Neural crest cell (in vitro differentiated cells): ENCODE data around the gene OMA1. TPM values are rescaled to one million over a fixed set of nuclear protein-coding genes. Genes with fewer than 3 reads are reported as not detected.

Source experiments
- DNase-seq: peaks from one replicate; pipeline ENCODE4 v3.0.0; 2021; ENCODE audit warnings: low read depth, mixed read lengths, low spot score
- H3K27ac Mint-ChIP-seq: one replicate; pipeline ENCODE4 v1.8.0; 2021; ENCODE audit warnings: mild to moderate bottlenecking, mixed read lengths; ENCODE audit not compliant: unreplicated experiment
- H3K27me3 Mint-ChIP-seq: 2 replicates; pipeline ENCODE4 v1.8.0; 2021; ENCODE audit warnings: low read depth, mild to moderate bottlenecking, mixed read lengths
- H3K36me3 Mint-ChIP-seq: 2 replicates; pipeline ENCODE4 v1.8.0; 2021; ENCODE audit warnings: low read depth, mild to moderate bottlenecking, mixed read lengths
- H3K4me1 Mint-ChIP-seq: 2 replicates; pipeline ENCODE4 v1.8.0; 2021; ENCODE audit warnings: mixed read lengths
- H3K4me3 Mint-ChIP-seq: one replicate; pipeline ENCODE4 v1.8.0; 2021; ENCODE audit warnings: mild to moderate bottlenecking, mixed read lengths
- H3K9me3 Mint-ChIP-seq: 2 replicates; pipeline ENCODE4 v1.8.0; 2021; ENCODE audit warnings: mixed read lengths
- long read RNA-seq: library from polyadenylated mRNA; unstranded; transcript quantifications from one replicate; pipeline ENCODE4 v2.0.0, GENCODE V29; 2020
- total RNA-seq: library from RNA; stranded (reverse); gene quantifications from 2 replicates; pipeline ENCODE4 v1.2.1, GENCODE V29; 2021
- TF ChIP-seq, protein P1 (sequence below): fragments of 200-600 bp; sonication (generic); conservative IDR thresholded peaks from 2 replicates; pipeline ENCODE4 v1.5.0; 2021; ENCODE audit warnings: antibody characterized with exemption, mild to moderate bottlenecking

The OMA1 gene
- total RNA-seq = 8.1 and 14.8 TPM in 2 replicates
- long read RNA-seq, partial matches to known transcripts = 1 of 24 reads
- long read RNA-seq, other reads (novel, unspliced or antisense) = 23 of 24 reads

DNA sequence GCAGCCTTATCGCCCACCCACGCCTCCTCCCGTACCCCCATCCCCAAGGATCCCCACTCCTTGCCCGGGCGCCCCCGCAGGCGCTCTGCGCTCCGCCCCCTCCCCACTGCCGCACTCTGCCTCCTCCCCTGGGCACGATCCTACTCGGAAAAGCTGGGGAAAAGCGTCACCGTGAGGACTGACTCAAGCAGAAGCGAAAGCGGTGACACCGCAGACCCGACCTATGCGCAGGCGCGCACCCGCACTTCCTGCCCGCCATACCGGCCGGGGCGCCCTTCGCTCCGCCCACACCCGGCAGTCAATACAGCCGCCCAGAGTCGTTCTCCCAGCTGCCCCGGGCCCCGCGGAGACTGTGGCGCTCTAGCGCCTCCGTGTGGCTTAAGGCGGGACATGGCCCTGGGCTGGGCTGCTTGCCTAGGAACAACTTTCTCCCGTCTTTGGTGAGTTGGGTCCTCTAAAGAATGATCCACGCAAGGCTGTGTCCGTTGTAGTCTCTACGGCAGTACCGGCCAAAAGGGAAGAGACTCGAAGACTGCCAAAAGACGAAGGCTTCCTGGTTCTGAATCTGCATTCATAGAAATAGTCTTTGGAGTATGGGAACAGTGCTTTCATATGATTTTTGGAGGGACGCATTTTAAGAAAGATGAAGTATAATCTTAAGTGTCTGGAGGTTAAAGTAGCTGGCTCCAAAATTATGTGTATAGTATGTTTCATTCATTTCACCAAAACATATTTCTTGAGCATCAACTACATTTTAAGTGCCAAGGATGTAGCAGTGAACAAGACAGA, at the start of gene OMA1:
Gene OMA1 (minus strand): TSS at position 207 of the 789 bp plus-strand sequence. CDS start 7,432 bp downstream, outside the sequence.
- DNase-seq = peak; percentile 97
- Mint-ChIP-seq H3K36me3 (no peaks in the 10 kb centered on the region), H3K27ac (peak within 1 kb of the TSS; percentile 97), H3K9me3 (no peaks in the 10 kb centered on the region), H3K4me3 (peak within 1 kb of the TSS; percentile 90), H3K4me1 (peaks cover 19% of the 10 kb centered on the region), H3K27me3 (peaks cover 5% of the 10 kb centered on the region)
- TF ChIP-seq, protein P1, sequence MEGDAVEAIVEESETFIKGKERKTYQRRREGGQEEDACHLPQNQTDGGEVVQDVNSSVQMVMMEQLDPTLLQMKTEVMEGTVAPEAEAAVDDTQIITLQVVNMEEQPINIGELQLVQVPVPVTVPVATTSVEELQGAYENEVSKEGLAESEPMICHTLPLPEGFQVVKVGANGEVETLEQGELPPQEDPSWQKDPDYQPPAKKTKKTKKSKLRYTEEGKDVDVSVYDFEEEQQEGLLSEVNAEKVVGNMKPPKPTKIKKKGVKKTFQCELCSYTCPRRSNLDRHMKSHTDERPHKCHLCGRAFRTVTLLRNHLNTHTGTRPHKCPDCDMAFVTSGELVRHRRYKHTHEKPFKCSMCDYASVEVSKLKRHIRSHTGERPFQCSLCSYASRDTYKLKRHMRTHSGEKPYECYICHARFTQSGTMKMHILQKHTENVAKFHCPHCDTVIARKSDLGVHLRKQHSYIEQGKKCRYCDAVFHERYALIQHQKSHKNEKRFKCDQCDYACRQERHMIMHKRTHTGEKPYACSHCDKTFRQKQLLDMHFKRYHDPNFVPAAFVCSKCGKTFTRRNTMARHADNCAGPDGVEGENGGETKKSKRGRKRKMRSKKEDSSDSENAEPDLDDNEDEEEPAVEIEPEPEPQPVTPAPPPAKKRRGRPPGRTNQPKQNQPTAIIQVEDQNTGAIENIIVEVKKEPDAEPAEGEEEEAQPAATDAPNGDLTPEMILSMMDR = peak; percentile 96

DNA sequence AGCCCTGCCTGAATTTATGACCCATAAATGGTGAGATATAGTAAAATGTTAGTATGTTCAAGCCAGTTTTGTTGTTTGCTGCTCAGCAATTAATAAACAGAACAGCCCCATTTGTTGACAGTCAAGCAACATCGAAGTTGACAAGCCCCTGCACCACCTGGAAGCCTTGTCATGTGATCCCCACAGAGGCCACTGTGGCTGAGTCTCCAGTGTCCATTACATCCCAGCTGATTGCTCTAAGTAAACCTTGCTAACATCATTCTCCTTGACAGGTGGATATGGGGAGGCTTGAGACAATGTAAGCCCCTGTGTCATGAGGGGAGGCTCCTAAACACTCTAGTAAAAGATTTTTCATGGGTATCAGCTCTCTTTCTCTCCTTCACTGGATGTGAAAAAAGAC, 48.0 kb upstream of the OMA1 start:
- peaks cover 3% of the 10 kb centered on the region for H3K9me3 Mint-ChIP-seq
- no peak overlapping the region for H3K4me3 Mint-ChIP-seq
- peaks cover 2% of the 10 kb centered on the region for H3K27me3 Mint-ChIP-seq
- no peak overlapping the region for H3K27ac Mint-ChIP-seq
- no peaks in the 10 kb centered on the region for H3K36me3 Mint-ChIP-seq
- no peak for DNase-seq
- H3K4me1 Mint-ChIP-seq = no peaks in the 10 kb centered on the region
- TF ChIP-seq, protein P1 = no peak

DNA sequence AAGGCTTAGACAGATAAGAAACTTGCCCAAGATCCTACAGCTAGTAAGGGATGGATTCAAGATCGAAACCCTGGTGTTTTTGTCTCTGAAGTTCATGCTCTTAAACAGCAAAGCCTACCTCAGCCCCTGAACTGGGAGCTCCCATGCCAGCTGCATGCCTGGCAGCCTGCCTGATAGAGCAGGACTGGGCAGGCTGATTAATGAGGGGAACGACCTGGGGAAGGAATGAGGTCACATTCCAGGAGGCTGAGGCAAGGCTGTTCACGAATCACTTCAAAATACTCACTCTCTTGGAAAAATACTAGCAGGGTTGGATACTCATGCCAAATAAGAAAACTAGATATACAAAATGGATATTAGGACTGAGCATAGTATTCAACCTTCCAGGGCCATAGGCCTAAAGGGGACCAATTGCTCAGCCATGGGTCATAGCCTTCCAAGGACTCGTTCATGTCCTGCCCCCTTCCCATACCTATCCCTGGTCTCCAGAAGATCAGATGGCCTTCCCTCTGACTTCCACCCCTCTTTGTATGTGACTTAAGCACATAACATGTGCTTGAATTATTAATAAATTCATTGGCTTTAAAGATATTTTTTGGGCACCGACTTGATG, 46.1 kb upstream of the OMA1 start:
- TF ChIP-seq, protein P1 = no peak
- H3K27me3 Mint-ChIP-seq = peaks cover 2% of the 10 kb centered on the region
- H3K9me3 Mint-ChIP-seq = no peaks in the 10 kb centered on the region
- H3K36me3 Mint-ChIP-seq = no peaks in the 10 kb centered on the region
- H3K27ac Mint-ChIP-seq = no peak overlapping the region
- DNase-seq = no peak
- H3K4me1 Mint-ChIP-seq = no peaks in the 10 kb centered on the region
- no peak overlapping the region for H3K4me3 Mint-ChIP-seq

DNA sequence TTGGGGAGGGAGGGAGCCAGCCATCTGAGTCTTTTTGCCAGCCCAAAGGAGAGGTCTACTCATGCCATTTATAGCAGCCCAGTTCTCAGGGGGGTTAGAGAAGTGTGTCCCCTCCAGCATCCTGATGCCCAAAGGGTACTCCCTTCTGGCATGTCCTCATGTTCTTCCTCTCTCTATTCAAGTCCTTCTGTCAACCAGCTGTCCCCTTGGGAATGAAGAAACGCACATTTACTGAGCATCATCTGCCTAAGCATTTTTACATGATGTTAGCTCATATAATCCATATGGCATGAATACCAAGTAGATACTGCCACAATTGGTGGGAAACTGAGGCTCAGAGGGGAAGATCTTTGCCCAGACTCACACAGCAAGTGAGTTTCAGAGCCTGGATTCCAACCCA, 45.3 kb upstream of the OMA1 start:
- no peaks in the 10 kb centered on the region for H3K9me3 Mint-ChIP-seq
- no peaks in the 10 kb centered on the region for H3K36me3 Mint-ChIP-seq
- TF ChIP-seq, protein P1 = no peak
- no peak for DNase-seq
- no peak overlapping the region for H3K4me3 Mint-ChIP-seq
- peaks cover under 1% of the 10 kb centered on the region for H3K4me1 Mint-ChIP-seq
- peaks cover 2% of the 10 kb centered on the region for H3K27me3 Mint-ChIP-seq
- H3K27ac Mint-ChIP-seq = no peak overlapping the region

DNA sequence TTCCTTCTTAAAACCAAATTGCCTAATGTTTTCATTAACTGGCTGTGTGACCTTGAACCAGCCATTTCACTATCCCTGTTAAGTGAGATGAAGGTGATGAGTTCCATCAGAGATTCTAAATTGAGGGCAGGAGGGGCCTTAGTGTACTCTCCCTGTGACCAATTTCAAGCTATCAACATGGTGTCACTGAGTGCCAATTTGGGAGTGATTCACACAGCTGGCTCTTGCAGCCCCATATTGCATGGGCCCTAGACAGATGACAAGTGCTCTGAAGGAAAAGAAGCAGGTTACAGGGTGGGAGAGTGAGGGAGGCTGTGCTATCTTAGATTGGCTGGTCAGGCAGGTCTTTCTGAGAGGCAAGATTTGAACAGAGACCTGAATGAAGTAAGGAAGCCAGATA, 43.5 kb upstream of the OMA1 start:
- Mint-ChIP-seq H3K27me3 (peaks cover 9% of the 10 kb centered on the region), H3K36me3 (no peaks in the 10 kb centered on the region), H3K4me3 (no peak overlapping the region), H3K4me1 (peaks cover 8% of the 10 kb centered on the region), H3K9me3 (no peaks in the 10 kb centered on the region), H3K27ac (no peak overlapping the region)
- DNase-seq = no peak
- TF ChIP-seq, protein P1 = no peak
